Activated naive CD4-positive, alpha-beta T cell treated with anti-CD3 and anti-CD28 coated beads, Interleukin-2, amount 50 U/mL, for 24 hours (primary cell): ENCODE results near the gene HMCN2.
A peak's percentile ranks its signal among the peaks of the same experiment; 100 is the strongest.

ENCODE experiments used
- H3K27ac Mint-ChIP-seq: one replicate; pipeline ENCODE4 v1.8.0; 2021; ENCODE audit warnings: mild to moderate bottlenecking, mixed read lengths
- H3K27me3 Mint-ChIP-seq: one replicate; pipeline ENCODE4 v1.8.0; 2021; ENCODE audit warnings: mixed read lengths
- H3K36me3 Mint-ChIP-seq: one replicate; pipeline ENCODE4 v1.8.0; 2021; ENCODE audit warnings: mixed read lengths
- H3K4me1 Mint-ChIP-seq: one replicate; pipeline ENCODE4 v1.8.0; 2021; ENCODE audit warnings: mixed read lengths
- H3K4me3 Mint-ChIP-seq: one replicate; pipeline ENCODE4 v1.8.0; 2021; ENCODE audit warnings: mild to moderate bottlenecking, mixed read lengths
- H3K9me3 Mint-ChIP-seq: one replicate; pipeline ENCODE4 v1.8.0; 2021; ENCODE audit warnings: mixed read lengths

HMCN2 gene

DNA sequence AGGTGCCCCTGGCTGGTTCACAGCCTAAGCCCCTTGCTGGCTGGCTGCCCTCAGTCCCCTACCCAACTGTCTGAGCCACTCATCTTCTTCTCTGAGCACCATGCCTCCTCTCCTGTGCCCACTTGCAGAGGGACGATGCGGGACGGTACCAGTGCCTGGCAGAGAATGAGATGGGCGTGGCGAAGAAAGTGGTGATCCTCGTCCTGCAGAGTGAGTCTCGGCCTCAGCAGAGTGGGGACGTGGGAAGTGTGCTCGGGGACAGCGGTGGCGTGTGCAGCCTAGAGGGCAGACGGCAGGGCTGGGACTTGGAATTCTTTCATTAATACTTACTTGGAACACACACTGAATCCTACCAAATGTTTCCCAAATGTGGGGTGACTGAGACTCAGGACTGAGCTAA, 144.9 kb downstream of the HMCN2 start:
- Mint-ChIP-seq H3K9me3 (no peaks in the 10 kb centered on the region), H3K36me3 (no peaks in the 10 kb centered on the region), H3K27ac (no peak overlapping the region), H3K27me3 (no peaks in the 10 kb centered on the region), H3K4me3 (no peak overlapping the region), H3K4me1 (no peaks in the 10 kb centered on the region)

GRCh38 chr9:130411566-130411915, 146.0 kb downstream of the HMCN2 start:
- H3K27ac Mint-ChIP-seq, result no peak overlapping the region
- H3K27me3 Mint-ChIP-seq, result no peaks in the 10 kb centered on the region
- no peaks in the 10 kb centered on the region for H3K4me1 Mint-ChIP-seq
- no peak overlapping the region for H3K4me3 Mint-ChIP-seq
- H3K36me3 Mint-ChIP-seq, result no peaks in the 10 kb centered on the region
- no peaks in the 10 kb centered on the region for H3K9me3 Mint-ChIP-seq

- H3K27me3 Mint-ChIP-seq, result no peaks in the 10 kb centered on the region
- H3K36me3 Mint-ChIP-seq, result no peaks in the 10 kb centered on the region
- H3K27ac Mint-ChIP-seq, result peak overlapping the region; percentile 55
- no peaks in the 10 kb centered on the region for H3K4me1 Mint-ChIP-seq
- H3K9me3 Mint-ChIP-seq, result no peaks in the 10 kb centered on the region
- no peak overlapping the region for H3K4me3 Mint-ChIP-seq
Observed at GRCh38 chr9:130414081-130414731, 148.6 kb downstream of the HMCN2 start.

- Mint-ChIP-seq H3K27me3 (peaks cover 2% of the 10 kb centered on the region), H3K4me3 (no peak overlapping the region), H3K4me1 (no peaks in the 10 kb centered on the region), H3K9me3 (no peaks in the 10 kb centered on the region), H3K27ac (no peak overlapping the region), H3K36me3 (no peaks in the 10 kb centered on the region)
Observed at GRCh38 chr9:130414910-130415746, 149.6 kb downstream of the HMCN2 start.

GRCh38 chr9:130417602-130418001, 152.0 kb downstream of the HMCN2 start:
- H3K4me1 Mint-ChIP-seq, result no peaks in the 10 kb centered on the region
- no peaks in the 10 kb centered on the region for H3K9me3 Mint-ChIP-seq
- H3K36me3 Mint-ChIP-seq, result no peaks in the 10 kb centered on the region
- H3K27ac Mint-ChIP-seq, result no peak overlapping the region
- H3K4me3 Mint-ChIP-seq, result no peak overlapping the region
- peaks cover 2% of the 10 kb centered on the region for H3K27me3 Mint-ChIP-seq

DNA sequence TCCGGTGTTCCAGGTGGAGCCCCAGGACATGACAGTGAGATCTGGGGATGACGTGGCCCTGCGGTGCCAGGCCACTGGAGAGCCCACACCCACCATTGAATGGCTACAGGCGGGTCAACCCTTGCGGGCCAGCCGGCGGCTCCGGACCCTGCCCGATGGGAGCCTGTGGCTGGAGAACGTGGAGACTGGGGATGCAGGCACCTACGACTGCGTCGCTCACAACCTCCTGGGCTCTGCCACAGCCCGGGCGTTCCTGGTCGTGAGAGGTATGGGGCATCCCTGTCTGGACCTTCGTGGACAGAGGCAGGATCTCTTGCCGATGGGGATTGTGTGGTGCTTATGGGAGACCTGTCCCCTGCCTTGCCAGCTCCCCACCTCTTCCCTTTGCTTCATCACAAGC, 153.2 kb downstream of the HMCN2 start:
- H3K36me3 Mint-ChIP-seq, result no peaks in the 10 kb centered on the region
- H3K4me1 Mint-ChIP-seq, result no peaks in the 10 kb centered on the region
- no peak overlapping the region for H3K27ac Mint-ChIP-seq
- no peak overlapping the region for H3K4me3 Mint-ChIP-seq
- H3K9me3 Mint-ChIP-seq, result no peaks in the 10 kb centered on the region
- H3K27me3 Mint-ChIP-seq, result peaks cover 2% of the 10 kb centered on the region

GRCh38 chr9:130419521-130420035, 154.0 kb downstream of the HMCN2 start:
- Mint-ChIP-seq H3K27me3 (peaks cover 2% of the 10 kb centered on the region), H3K4me3 (no peak overlapping the region), H3K36me3 (no peaks in the 10 kb centered on the region), H3K4me1 (no peaks in the 10 kb centered on the region), H3K9me3 (no peaks in the 10 kb centered on the region), H3K27ac (no peak overlapping the region)

DNA sequence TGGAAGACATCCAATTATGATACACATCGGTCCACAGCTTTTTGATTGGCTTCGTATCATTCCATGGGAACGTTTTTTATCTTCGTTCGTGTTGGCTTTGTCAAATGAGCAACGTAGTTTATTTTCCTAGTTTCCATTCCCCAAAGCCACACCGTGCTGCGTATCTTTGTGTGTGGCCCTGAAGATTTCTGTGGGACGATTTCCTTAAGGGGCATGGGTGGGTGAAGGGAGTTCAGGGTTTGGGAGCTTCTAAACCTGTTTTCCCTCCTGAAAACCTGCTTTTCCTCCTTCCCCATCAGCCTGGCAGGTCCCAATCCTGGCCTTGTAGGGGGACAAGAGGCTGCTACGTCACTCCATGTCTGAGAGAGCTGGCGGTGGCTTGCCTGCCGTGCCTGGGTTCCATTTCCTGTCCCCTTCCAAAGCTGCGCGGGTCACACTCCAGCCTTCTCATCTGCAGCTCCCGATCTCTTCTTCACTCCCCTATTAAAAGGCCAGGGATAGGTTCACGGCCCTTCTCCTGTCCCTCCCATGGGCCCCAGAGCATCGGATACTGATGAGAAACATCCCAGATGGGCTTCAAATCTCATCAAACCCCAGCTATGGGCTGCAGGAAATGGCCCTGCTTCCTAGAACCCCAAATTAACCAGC, 155.7 kb downstream of the HMCN2 start:
- no peaks in the 10 kb centered on the region for H3K9me3 Mint-ChIP-seq
- H3K27ac Mint-ChIP-seq, result no peak overlapping the region
- H3K36me3 Mint-ChIP-seq, result no peaks in the 10 kb centered on the region
- H3K4me3 Mint-ChIP-seq, result no peak overlapping the region
- no peaks in the 10 kb centered on the region for H3K4me1 Mint-ChIP-seq
- peaks cover 2% of the 10 kb centered on the region for H3K27me3 Mint-ChIP-seq

- Mint-ChIP-seq H3K4me3 (no peak overlapping the region), H3K4me1 (no peaks in the 10 kb centered on the region)
Observed at GRCh38 chr9:130421802-130422276, 156.3 kb downstream of the HMCN2 start.

DNA sequence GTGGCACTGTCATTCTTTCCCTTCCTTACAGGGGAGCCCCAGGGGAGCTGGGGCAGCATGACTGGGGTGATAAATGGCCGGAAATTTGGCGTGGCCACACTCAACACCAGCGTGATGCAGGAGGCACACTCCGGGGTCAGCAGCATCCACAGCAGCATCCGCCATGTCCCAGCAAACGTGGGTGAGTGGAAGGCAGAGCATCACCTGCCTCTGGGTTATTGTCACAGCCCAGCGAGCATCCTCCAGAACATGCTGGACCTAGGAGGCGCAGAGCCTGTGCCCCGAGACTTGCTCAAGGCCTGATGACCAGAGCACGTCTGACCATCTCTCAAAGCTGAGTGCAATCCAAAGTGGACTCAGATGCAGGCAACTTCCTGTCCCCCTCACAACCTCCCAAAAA, 157.0 kb downstream of the HMCN2 start:
- Mint-ChIP-seq H3K4me3 (no peak overlapping the region), H3K27me3 (peaks cover 2% of the 10 kb centered on the region), H3K4me1 (no peaks in the 10 kb centered on the region), H3K27ac (no peak overlapping the region), H3K9me3 (no peaks in the 10 kb centered on the region), H3K36me3 (no peaks in the 10 kb centered on the region)

More at GRCh38 chr9:130421802-130422276, 156.3 kb downstream of the HMCN2 start:
- Mint-ChIP-seq H3K9me3 (no peaks in the 10 kb centered on the region), H3K27ac (no peak overlapping the region), H3K27me3 (peaks cover 2% of the 10 kb centered on the region), H3K36me3 (no peaks in the 10 kb centered on the region)

DNA sequence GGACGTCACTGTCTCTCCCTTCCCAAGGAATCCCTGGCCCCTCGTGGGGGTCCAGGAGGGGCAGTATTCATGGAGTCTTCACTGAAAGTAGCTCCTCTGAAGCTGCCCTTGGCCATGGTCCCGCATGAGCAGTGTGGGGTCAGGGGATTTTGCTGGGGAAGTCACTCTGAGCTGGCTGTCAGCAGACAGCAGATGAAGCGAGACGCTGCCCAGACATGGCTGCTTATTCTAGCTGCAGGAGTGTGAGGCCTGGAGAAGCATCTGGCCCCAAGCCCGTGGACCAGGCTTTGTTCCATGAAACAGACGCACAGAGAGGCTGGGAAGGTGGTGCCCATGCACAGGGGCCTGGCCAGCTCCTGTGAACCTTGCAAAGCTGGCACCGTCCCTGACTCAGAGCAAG, 157.7 kb downstream of the HMCN2 start:
- Mint-ChIP-seq H3K4me3 (no peak overlapping the region), H3K9me3 (no peaks in the 10 kb centered on the region), H3K27me3 (peaks cover 2% of the 10 kb centered on the region), H3K27ac (no peak overlapping the region), H3K36me3 (no peaks in the 10 kb centered on the region), H3K4me1 (no peaks in the 10 kb centered on the region)

GRCh38 chr9:130424595-130425454, 159.3 kb downstream of the HMCN2 start:
- no peaks in the 10 kb centered on the region for H3K27me3 Mint-ChIP-seq
- no peak overlapping the region for H3K27ac Mint-ChIP-seq
- no peaks in the 10 kb centered on the region for H3K9me3 Mint-ChIP-seq
- H3K4me3 Mint-ChIP-seq, result no peak overlapping the region
- no peaks in the 10 kb centered on the region for H3K4me1 Mint-ChIP-seq
- no peaks in the 10 kb centered on the region for H3K36me3 Mint-ChIP-seq

- no peaks in the 10 kb centered on the region for H3K9me3 Mint-ChIP-seq
- H3K36me3 Mint-ChIP-seq, result no peaks in the 10 kb centered on the region
- H3K4me1 Mint-ChIP-seq, result no peaks in the 10 kb centered on the region
- H3K4me3 Mint-ChIP-seq, result no peak overlapping the region
- no peak overlapping the region for H3K27ac Mint-ChIP-seq
- H3K27me3 Mint-ChIP-seq, result no peaks in the 10 kb centered on the region
Observed at GRCh38 chr9:130425741-130426466, 160.3 kb downstream of the HMCN2 start.

- no peak overlapping the region for H3K27ac Mint-ChIP-seq
- no peaks in the 10 kb centered on the region for H3K36me3 Mint-ChIP-seq
- H3K27me3 Mint-ChIP-seq, result no peaks in the 10 kb centered on the region
- no peaks in the 10 kb centered on the region for H3K9me3 Mint-ChIP-seq
- H3K4me1 Mint-ChIP-seq, result no peaks in the 10 kb centered on the region
- H3K4me3 Mint-ChIP-seq, result no peak overlapping the region
Observed at GRCh38 chr9:130426467-130426773, 160.9 kb downstream of the HMCN2 start.

- H3K36me3 Mint-ChIP-seq, result no peaks in the 10 kb centered on the region
- H3K27me3 Mint-ChIP-seq, result no peaks in the 10 kb centered on the region
- no peak overlapping the region for H3K27ac Mint-ChIP-seq
- no peaks in the 10 kb centered on the region for H3K9me3 Mint-ChIP-seq
- H3K4me1 Mint-ChIP-seq, result no peaks in the 10 kb centered on the region
- no peak overlapping the region for H3K4me3 Mint-ChIP-seq
Observed at GRCh38 chr9:130426883-130427282, 161.3 kb downstream of the HMCN2 start.
